HCT116 (cell line): ENCODE data around the gene CALML3. TPM values are rescaled to one million over a fixed set of nuclear protein-coding genes. Genes with fewer than 3 reads are reported as not detected.

Source experiments
- ATAC-seq: fragments of 200-7000 bp; cut with Tn5 transposase; 2 replicates; pipeline ENCODE4 v1.9.1; 2020; ENCODE audit warnings: mild to moderate bottlenecking, moderate library complexity
- BruUV-seq: library from RNA; stranded (reverse); fragments of 400-500 nt; replicated peaks from 2 replicates; lab custom pipeline; 2021; lab: Mats Ljungman, UMichigan
- CTCF ChIA-PET: fragments of 300-600 bp; sonication (Branson Sonifier 250); formaldehyde crosslinking; loops from one replicate; lab custom pipeline; 2021; ENCODE audit warnings: antibody characterized with exemption; lab: Charles Lee
- POLR2A ChIA-PET: fragments of 300-600, 350-600 bp; sonication (Branson Sonifier 250); formaldehyde crosslinking; loops from one replicate; lab custom pipeline; 2021; ENCODE audit warnings: antibody characterized with exemption; lab: Charles Lee
- RAD21 ChIA-PET, 2 experiments: fragments of 300-600 bp; sonication (Branson Sonifier 250); formaldehyde crosslinking; loops; one replicate each; lab custom pipeline; 2023; ENCODE audit warnings: low total read pairs in 2 of 2; ENCODE audit not compliant: uncharacterized antibody in 2 of 2, unreplicated experiment in 2 of 2, low non-redundant PET in 1 of 2; lab: Charles Lee
- DNase-seq: peaks from one replicate; pipeline ENCODE4 v3.0.0-alpha.2; 2010; ENCODE audit warnings: low read depth, low spot score
- H2AFZ ChIP-seq: fragments of 200-600 bp; shearing (Covaris generic), sonication (generic); 2 replicates; pipeline ENCODE4 v1.6.1; 2017; ENCODE audit warnings: low read depth, mixed run types, mixed read lengths, antibody characterized with exemption, low read length; ENCODE audit not compliant: poor library complexity, severe bottlenecking
- H3K27ac ChIP-seq: 2 replicates; pipeline ENCODE4 v1.5.1; 2012; ENCODE audit warnings: low read depth, low read length
- H3K27me3 ChIP-seq: fragments of 200-600 bp; sonication (generic); 2 replicates; pipeline ENCODE4 v1.6.1; 2016; ENCODE audit warnings: mixed run types, low read length, mixed read lengths; ENCODE audit not compliant: insufficient read depth
- H3K36me3 ChIP-seq, 2 experiments: fragments of 200-500 bp in 1 of 2; fragments of 200-600 bp in 1 of 2; sonication (Bioruptor generic) in 1 of 2; sonication (generic) in 1 of 2; 2 replicates each; pipeline versions ENCODE4 v1.5.1 to v1.6.1; 2014 to 2016; ENCODE audit warnings: low read length in 2 of 2, inconsistent platforms in 1 of 2, mixed read lengths in 1 of 2, mixed run types in 1 of 2; ENCODE audit not compliant: insufficient read depth in 2 of 2, control insufficient read depth in 1 of 2
- H3K4me1 ChIP-seq, 2 experiments: fragments of 200-600 bp in 1 of 2; sonication (generic) in 1 of 2; 2 replicates each; pipeline versions ENCODE4 v1.5.1 to v1.6.1; 2012 to 2017; ENCODE audit warnings: low read length in 2 of 2, inconsistent platforms in 1 of 2, mild to moderate bottlenecking in 1 of 2, mixed read lengths in 1 of 2, mixed run types in 1 of 2, moderate library complexity in 1 of 2; ENCODE audit not compliant: insufficient read depth in 2 of 2, control insufficient read depth in 1 of 2
- H3K4me2 ChIP-seq: fragments of 200-600 bp; sonication (generic); 2 replicates; pipeline ENCODE4 v1.6.1; 2017; ENCODE audit warnings: mixed run types, low read length, mixed read lengths
- H3K4me3 ChIP-seq, 2 experiments: fragments of 200-600 bp in 1 of 2; sonication (generic) in 1 of 2; replicated peaks in 1 of 2; 2 replicates each; pipeline ENCODE4 v1.5.1; 2011 to 2016; ENCODE audit warnings: low read length in 2 of 2, control low read depth in 1 of 2, low read depth in 1 of 2, mild to moderate bottlenecking in 1 of 2, mixed read lengths in 1 of 2, mixed run types in 1 of 2
- H3K79me2 ChIP-seq: fragments of 200-600 bp; sonication (generic); 2 replicates; pipeline ENCODE4 v1.6.1; 2017; ENCODE audit warnings: mild to moderate bottlenecking, mixed run types, low read length, moderate library complexity, mixed read lengths; ENCODE audit not compliant: insufficient read depth
- H3K9ac ChIP-seq: fragments of 200-600 bp; sonication (generic); 2 replicates; pipeline ENCODE4 v1.6.1; 2016; ENCODE audit warnings: low read length, mixed read lengths
- H3K9me2 ChIP-seq: fragments of 200-600 bp; sonication (generic), shearing (Covaris generic); 2 replicates; pipeline ENCODE4 v1.6.1; 2017; ENCODE audit warnings: mixed run types, mild to moderate bottlenecking, moderate library complexity; ENCODE audit not compliant: insufficient read depth
- H3K9me3 ChIP-seq, 2 experiments: fragments of 200-500 bp in 1 of 2; fragments of 200-600 bp in 1 of 2; sonication (Bioruptor generic) in 1 of 2; sonication (generic) in 1 of 2; 2 replicates each; pipeline ENCODE4 v1.6.1; 2014 to 2017; ENCODE audit warnings: low read length in 2 of 2, mixed read lengths in 2 of 2, inconsistent platforms in 1 of 2, low read depth in 1 of 2, mild to moderate bottlenecking in 1 of 2, mixed run types in 1 of 2, moderate library complexity in 1 of 2; ENCODE audit not compliant: control insufficient read depth in 1 of 2, insufficient read depth in 1 of 2
- H4K20me1 ChIP-seq: fragments of 200-600 bp; sonication (generic), shearing (Covaris generic); 2 replicates; pipeline ENCODE4 v1.6.1; 2017; ENCODE audit warnings: mixed run types, mild to moderate bottlenecking, moderate library complexity; ENCODE audit not compliant: insufficient read depth
- intact Hi-C: fragments of 100-400 bp; cut with micrococcal nuclease; formaldehyde crosslinking; loops from 2 replicates; pipeline ENCODE4 v1.10.0; 2022
- total RNA-seq: library from RNA; stranded (reverse); gene quantifications from one replicate; pipeline ENCODE4 v1.2.1, GENCODE V29; 2021; ENCODE audit not compliant: unreplicated experiment
- TF ChIP-seq, protein P1 (sequence below): IDR thresholded peaks from 2 replicates; pipeline ENCODE4 v1.6.1; 2012; ENCODE audit warnings: low read depth

Gene CALML3
- total RNA-seq, 1 experiment from 2014 or later, result not detected

DNA sequence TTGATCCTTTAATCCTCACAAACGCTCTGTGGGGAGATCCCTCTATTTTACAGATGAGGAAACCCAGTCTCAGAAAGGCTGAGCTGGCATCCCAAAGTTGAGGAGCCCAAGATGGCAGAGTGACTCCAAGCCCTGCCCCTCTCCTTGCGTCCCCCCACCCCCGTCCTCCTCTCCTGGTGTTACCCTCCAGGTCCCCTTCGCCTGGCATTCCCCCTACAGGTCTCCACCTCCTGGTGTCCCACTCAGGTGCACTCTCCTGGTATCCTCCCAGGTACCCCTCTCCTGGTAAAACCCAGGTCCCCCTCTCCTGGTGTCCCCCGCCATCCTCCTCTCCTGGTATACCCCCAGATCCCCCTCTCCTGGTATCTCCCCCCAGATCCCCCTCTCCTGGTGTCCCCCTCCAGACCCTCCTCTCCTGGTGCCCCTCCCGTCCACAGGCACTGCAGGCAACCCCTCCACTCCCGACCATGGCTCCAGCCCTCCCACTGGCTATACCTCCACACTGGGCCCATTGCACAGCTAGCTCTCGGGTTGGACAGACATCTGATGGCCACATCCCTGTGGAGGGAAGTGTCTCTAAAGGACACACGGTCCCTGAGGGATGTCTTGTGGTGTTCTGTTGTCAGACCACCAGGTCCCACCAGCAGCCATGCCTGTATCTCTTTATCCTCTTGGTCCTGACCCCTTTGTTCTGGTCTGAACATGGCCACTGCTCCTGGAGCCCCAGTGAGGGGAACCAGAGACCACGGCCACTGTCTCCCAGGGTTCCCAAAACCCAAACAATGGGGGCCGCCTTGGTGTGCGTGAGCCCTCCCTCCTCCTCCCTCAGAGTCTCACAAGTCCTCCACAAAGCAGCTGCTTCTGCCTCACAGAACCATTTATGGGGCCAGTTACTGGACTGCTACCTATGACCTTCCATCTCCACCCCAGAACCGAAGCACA is 37.2 kb downstream of the CALML3 start:
- no TSS peak for BruUV-seq
- intact Hi-C loops, result no loop called here
- CTCF ChIA-PET, result no interaction called here

More for the DNA sequence above, 37.2 kb downstream of the CALML3 start:
- H3K27ac ChIP-seq, result no peak overlapping the region
- H3K9me2 ChIP-seq, result no peaks in the 10 kb centered on the region
- POLR2A ChIA-PET, result no interaction called here
- ATAC-seq, result no peak
- TF ChIP-seq, protein P1, sequence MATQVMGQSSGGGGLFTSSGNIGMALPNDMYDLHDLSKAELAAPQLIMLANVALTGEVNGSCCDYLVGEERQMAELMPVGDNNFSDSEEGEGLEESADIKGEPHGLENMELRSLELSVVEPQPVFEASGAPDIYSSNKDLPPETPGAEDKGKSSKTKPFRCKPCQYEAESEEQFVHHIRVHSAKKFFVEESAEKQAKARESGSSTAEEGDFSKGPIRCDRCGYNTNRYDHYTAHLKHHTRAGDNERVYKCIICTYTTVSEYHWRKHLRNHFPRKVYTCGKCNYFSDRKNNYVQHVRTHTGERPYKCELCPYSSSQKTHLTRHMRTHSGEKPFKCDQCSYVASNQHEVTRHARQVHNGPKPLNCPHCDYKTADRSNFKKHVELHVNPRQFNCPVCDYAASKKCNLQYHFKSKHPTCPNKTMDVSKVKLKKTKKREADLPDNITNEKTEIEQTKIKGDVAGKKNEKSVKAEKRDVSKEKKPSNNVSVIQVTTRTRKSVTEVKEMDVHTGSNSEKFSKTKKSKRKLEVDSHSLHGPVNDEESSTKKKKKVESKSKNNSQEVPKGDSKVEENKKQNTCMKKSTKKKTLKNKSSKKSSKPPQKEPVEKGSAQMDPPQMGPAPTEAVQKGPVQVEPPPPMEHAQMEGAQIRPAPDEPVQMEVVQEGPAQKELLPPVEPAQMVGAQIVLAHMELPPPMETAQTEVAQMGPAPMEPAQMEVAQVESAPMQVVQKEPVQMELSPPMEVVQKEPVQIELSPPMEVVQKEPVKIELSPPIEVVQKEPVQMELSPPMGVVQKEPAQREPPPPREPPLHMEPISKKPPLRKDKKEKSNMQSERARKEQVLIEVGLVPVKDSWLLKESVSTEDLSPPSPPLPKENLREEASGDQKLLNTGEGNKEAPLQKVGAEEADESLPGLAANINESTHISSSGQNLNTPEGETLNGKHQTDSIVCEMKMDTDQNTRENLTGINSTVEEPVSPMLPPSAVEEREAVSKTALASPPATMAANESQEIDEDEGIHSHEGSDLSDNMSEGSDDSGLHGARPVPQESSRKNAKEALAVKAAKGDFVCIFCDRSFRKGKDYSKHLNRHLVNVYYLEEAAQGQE, result no peak
- H3K9me3 ChIP-seq, result no peaks in the 10 kb centered on the region
- H2AFZ ChIP-seq, result no peak overlapping the region
- RAD21 ChIA-PET, result no interaction called here
- no peaks in the 10 kb centered on the region for H3K36me3 ChIP-seq
- H3K27me3 ChIP-seq, result no peaks in the 10 kb centered on the region
- H3K79me2 ChIP-seq, result no peaks in the 10 kb centered on the region
- no peak for DNase-seq
- peaks cover 0 to 6% of the 10 kb centered on the region in 2 experiments; a peak in 1 of 4 replicates for H3K4me1 ChIP-seq
- H3K4me3 ChIP-seq, result no peak overlapping the region
- no peak overlapping the region for H3K4me2 ChIP-seq
- no peak overlapping the region for H3K9ac ChIP-seq
- no peaks in the 10 kb centered on the region for H4K20me1 ChIP-seq
